Ishikawa (cell line): Measurements from ENCODE around the gene RAD51B.

Experiments
- CEBPB ChIP-seq: IDR thresholded peaks from 2 replicates; pipeline ENCODE4 v1.6.1; 2012
- CREB1 ChIP-seq: IDR thresholded peaks from 2 replicates; pipeline ENCODE4 v1.6.1; 2012; ENCODE audit warnings: low read depth
- EGR1 ChIP-seq: IDR thresholded peaks from 2 replicates; pipeline ENCODE4 v1.6.1; 2012
- EP300 ChIP-seq: IDR thresholded peaks from 2 replicates; pipeline ENCODE4 v1.6.1; 2012; ENCODE audit warnings: borderline replicate concordance
- FOXM1 ChIP-seq: IDR thresholded peaks from 2 replicates; pipeline ENCODE4 v1.6.1; 2012; ENCODE audit warnings: low read depth, borderline replicate concordance
- NFIC ChIP-seq: IDR thresholded peaks from 2 replicates; pipeline ENCODE4 v1.6.1; 2012
- RAD21 ChIP-seq: IDR thresholded peaks from 2 replicates; pipeline ENCODE4 v1.6.1; 2012; ENCODE audit warnings: low read depth
- TAF1 ChIP-seq: IDR thresholded peaks from 2 replicates; pipeline ENCODE4 v1.6.1; 2012; ENCODE audit warnings: low read depth, mild to moderate bottlenecking
- TCF12 ChIP-seq: IDR thresholded peaks from 2 replicates; pipeline ENCODE4 v1.6.1; 2012; ENCODE audit warnings: low read depth
- TEAD4 ChIP-seq: IDR thresholded peaks from 2 replicates; pipeline ENCODE4 v1.6.1; 2012
- YY1 ChIP-seq: IDR thresholded peaks from 2 replicates; pipeline ENCODE4 v1.6.1; 2012; ENCODE audit warnings: low read depth
- ZBTB7A ChIP-seq: IDR thresholded peaks from 2 replicates; pipeline ENCODE4 v1.6.1; 2012; ENCODE audit warnings: low read depth
- TF ChIP-seq, protein P1 (sequence below): IDR thresholded peaks from 2 replicates; pipeline ENCODE4 v1.6.1; 2012
- TF ChIP-seq, protein P2 (sequence below): IDR thresholded peaks from 2 replicates; pipeline ENCODE4 v1.6.1; 2012
- TF ChIP-seq, protein P3 (sequence below): IDR thresholded peaks from 2 replicates; pipeline ENCODE4 v1.6.1; 2012; ENCODE audit warnings: low read depth, mild to moderate bottlenecking

The RAD51B gene

DNA sequence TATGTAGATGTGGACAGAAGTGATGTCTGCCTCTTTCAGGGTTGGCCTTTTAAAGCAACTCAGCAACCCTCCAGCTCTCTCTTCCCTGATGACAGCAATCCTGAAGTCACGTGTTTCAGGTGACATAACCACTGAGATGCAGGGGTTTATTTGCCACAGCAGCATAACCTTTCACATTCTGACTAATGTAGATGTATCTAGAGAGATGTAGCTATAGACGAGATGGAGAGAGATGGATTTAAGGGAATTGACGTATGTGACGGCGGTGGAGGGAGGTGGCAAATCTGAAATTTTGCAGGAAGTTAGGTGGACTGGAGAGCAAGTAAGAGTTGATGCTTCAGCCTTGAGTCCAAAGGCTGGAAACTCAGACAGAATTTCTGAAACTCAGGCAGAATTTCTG lies 847.3 kb downstream of the RAD51B start:
- no peak for TF ChIP-seq CREB1

DNA sequence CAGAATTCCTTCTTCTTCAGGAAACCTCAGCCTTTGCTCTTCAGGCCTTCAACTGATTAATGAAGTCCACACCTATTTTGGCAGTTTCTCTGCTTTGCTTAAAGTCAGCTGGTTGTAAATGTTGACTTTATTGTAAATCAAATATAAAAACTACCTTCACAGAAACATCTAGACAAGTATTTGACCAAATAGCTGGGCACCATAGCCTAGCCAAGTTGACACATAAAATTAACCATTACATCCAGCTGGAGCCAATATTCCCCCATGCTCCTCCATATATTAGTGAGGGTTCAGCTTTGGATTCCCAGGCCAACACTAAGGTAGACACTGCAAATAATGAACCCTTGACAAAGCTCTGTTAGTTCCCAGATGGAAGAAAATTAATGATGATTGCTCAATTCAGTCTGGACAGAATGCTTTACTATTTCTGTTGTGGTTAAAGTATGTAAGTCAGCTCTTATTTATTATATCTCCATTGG lies 847.8 kb downstream of the RAD51B start:
- TF ChIP-seq, protein P1, sequence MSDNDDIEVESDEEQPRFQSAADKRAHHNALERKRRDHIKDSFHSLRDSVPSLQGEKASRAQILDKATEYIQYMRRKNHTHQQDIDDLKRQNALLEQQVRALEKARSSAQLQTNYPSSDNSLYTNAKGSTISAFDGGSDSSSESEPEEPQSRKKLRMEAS = no peak
- no peak for TF ChIP-seq CREB1
- no peak for TF ChIP-seq TEAD4
- no peak for TF ChIP-seq EGR1
- TF ChIP-seq TAF1 = no peak
- TF ChIP-seq FOXM1 = no peak
- TF ChIP-seq RAD21 = no peak
- no peak for TF ChIP-seq CEBPB
- no peak for TF ChIP-seq TCF12
- TF ChIP-seq ZBTB7A = no peak
- TF ChIP-seq EP300 = no peak

DNA sequence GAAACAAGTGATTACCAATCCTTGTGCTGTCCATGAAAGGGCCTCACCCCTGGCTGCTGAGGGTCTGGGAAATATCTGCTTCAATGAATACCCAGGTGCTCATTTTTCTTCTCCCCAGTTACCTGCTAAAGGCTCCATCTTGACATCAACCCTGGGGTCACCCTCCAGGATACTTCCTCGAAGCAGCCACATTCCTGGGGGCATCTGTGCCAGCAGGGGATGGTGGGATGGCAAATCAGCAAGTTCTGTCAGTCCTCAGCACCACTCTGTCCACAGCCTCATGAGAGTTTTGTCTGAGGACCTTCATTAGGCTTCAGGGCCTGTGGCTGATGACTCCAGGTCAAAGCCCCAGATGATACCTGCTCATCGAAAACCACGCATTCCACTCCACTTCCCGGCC lies 848.4 kb downstream of the RAD51B start:
- no peak for TF ChIP-seq TEAD4
- TF ChIP-seq, protein P2, sequence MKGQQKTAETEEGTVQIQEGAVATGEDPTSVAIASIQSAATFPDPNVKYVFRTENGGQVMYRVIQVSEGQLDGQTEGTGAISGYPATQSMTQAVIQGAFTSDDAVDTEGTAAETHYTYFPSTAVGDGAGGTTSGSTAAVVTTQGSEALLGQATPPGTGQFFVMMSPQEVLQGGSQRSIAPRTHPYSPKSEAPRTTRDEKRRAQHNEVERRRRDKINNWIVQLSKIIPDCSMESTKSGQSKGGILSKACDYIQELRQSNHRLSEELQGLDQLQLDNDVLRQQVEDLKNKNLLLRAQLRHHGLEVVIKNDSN = no peak
- TF ChIP-seq RAD21 = no peak
- TF ChIP-seq, protein P1 = no peak
- TF ChIP-seq CEBPB = no peak
- TF ChIP-seq YY1 = no peak
- TF ChIP-seq EP300 = no peak
- TF ChIP-seq FOXM1 = no peak
- TF ChIP-seq CREB1 = no peak
- TF ChIP-seq TAF1 = no peak

DNA sequence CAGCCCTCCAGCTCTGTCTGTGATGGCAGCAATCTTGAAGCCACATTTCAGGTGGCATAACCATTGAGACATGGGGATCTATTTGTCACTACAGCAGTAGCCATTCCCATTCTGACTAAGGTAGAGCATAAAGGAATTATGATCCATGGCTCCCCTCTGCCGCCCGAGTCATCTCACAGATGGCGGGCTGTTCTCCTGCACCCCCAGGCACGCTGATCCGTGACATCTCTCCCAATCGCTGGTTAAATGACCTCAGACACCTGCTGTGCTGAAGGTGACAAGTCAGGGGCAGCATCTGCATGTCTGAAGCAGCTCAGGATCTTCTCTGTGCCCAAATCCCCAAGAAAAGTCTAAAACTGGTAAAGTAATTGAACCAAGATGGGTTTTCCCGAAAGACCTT lies 849.0 kb downstream of the RAD51B start:
- TF ChIP-seq NFIC (no peak), FOXM1 (no peak), ZBTB7A (no peak)
- TF ChIP-seq, protein P2 = no peak

DNA sequence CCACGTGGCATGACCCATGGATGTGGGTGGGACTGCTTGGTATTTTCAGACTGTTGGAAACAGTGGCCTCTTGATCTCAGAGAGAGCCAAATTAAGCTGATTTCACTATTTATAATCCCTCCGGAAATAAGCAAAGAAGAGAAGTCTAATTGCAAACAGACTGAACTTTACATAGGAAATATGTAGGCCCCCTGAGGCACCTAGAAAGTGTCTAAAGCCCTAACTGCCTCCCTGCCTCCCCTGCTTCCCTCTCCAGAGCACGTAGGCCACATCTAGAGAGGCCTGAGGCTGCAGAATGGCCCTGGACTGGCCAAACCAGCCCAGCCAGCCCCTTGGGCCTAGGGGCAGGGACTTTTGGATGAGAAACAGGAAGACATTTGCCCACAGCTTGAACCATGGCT lies 849.5 kb downstream of the RAD51B start:
- TF ChIP-seq TCF12 (no peak), ZBTB7A (no peak), FOXM1 (no peak), RAD21 (no peak), CEBPB (no peak), NFIC (no peak), EGR1 (no peak), YY1 (no peak), EP300 (no peak), TAF1 (no peak)
- TF ChIP-seq, protein P2 = no peak
- TF ChIP-seq, protein P1 = no peak

DNA sequence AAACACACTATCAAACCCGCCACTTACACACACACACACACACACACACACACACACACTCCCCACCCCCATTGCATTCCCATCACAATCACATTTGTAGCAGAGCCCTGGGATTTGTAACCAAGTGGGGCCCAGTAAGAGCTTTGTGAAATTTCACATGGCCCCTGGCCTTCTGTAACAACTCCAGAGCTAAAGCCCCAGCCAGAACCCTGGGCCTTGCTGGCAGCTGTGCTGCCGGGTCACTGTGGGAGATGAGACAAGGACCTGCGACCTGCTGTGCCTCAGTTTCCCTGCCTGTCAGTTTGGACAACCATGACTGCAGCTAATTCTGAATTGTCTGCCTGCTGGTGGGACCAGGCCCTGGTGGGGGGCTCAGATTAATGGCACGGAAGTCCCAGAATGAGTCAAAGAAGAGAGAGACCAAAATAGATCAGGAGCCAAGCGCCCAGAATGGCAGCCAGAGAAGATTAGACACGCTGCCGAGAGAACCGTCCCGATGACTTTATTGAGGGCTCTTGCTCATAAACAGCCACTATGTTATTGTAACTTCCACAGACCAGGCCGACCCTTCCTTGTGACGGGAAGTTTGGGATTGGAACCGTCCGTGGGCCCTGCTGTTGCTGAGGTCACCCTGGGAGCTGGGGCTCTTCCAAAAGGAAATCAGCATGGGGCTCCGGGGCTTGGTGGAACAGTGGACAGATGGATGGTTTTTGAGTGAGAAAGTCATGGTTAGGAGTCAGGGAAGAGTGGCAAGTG lies 850.2 kb downstream of the RAD51B start:
- TF ChIP-seq CREB1 (no peak), YY1 (no peak), RAD21 (no peak), TCF12 (no peak), EP300 (no peak), TAF1 (no peak), ZBTB7A (no peak), FOXM1 (no peak), EGR1 (no peak), NFIC (no peak)
- TF ChIP-seq, protein P1 = no peak
- TF ChIP-seq, protein P2 = no peak
- TF ChIP-seq, protein P3, sequence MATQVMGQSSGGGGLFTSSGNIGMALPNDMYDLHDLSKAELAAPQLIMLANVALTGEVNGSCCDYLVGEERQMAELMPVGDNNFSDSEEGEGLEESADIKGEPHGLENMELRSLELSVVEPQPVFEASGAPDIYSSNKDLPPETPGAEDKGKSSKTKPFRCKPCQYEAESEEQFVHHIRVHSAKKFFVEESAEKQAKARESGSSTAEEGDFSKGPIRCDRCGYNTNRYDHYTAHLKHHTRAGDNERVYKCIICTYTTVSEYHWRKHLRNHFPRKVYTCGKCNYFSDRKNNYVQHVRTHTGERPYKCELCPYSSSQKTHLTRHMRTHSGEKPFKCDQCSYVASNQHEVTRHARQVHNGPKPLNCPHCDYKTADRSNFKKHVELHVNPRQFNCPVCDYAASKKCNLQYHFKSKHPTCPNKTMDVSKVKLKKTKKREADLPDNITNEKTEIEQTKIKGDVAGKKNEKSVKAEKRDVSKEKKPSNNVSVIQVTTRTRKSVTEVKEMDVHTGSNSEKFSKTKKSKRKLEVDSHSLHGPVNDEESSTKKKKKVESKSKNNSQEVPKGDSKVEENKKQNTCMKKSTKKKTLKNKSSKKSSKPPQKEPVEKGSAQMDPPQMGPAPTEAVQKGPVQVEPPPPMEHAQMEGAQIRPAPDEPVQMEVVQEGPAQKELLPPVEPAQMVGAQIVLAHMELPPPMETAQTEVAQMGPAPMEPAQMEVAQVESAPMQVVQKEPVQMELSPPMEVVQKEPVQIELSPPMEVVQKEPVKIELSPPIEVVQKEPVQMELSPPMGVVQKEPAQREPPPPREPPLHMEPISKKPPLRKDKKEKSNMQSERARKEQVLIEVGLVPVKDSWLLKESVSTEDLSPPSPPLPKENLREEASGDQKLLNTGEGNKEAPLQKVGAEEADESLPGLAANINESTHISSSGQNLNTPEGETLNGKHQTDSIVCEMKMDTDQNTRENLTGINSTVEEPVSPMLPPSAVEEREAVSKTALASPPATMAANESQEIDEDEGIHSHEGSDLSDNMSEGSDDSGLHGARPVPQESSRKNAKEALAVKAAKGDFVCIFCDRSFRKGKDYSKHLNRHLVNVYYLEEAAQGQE = no peak
